CD8-positive, alpha-beta memory T cell (primary cell): ENCODE measurements around the gene ATP1B4. TPM values are rescaled to one million over a fixed set of nuclear protein-coding genes. Genes with fewer than 3 reads are reported as not detected.
A peak's percentile ranks its signal among the peaks of the same experiment; 100 is the strongest.

ENCODE experiments used
- CTCF ChIA-PET: fragments of 350-600 bp; sonication (Branson Sonifier 250); formaldehyde crosslinking; loops from one replicate; lab custom pipeline; 2021; ENCODE audit warnings: antibody characterized with exemption; lab: Charles Lee
- POLR2A ChIA-PET: fragments of 350-600 bp; sonication (Branson Sonifier 250); formaldehyde crosslinking; loops from one replicate; lab custom pipeline; 2021; ENCODE audit warnings: antibody characterized with exemption; lab: Charles Lee
- DNase-seq, 5 donors: peaks; one replicate each; pipeline versions ENCODE4 v3.0.0 to v3.0.0-alpha.2; 2020 to 2022; ENCODE audit warnings: mixed read lengths in 1 of 5
- H3K27ac ChIP-seq: one replicate; pipeline ENCODE4 v1.7.0; 2013; ENCODE audit warnings: low read depth, mild to moderate bottlenecking, low read length, moderate library complexity
- H3K27me3 ChIP-seq: 2 replicates; pipeline ENCODE4 v1.7.0; 2013; ENCODE audit warnings: low read length, mild to moderate bottlenecking; ENCODE audit not compliant: insufficient read depth, poor library complexity, severe bottlenecking
- H3K36me3 ChIP-seq: 2 replicates; pipeline ENCODE4 v1.7.0; 2013; ENCODE audit warnings: mild to moderate bottlenecking, low read length, moderate library complexity; ENCODE audit not compliant: insufficient read depth
- H3K4me1 ChIP-seq: 2 replicates; pipeline ENCODE4 v1.7.0; 2013; ENCODE audit warnings: mild to moderate bottlenecking, low read length, moderate library complexity; ENCODE audit not compliant: insufficient read depth
- H3K4me3 ChIP-seq: 2 replicates; pipeline ENCODE4 v1.7.0; 2013; ENCODE audit warnings: mild to moderate bottlenecking, low read length
- H3K9me3 ChIP-seq: 2 replicates; pipeline ENCODE4 v1.7.0; 2013; ENCODE audit warnings: mild to moderate bottlenecking, low read length
- H3K27ac Mint-ChIP-seq, 8 donors: one replicate each; pipeline ENCODE4 v1.8.0; 2020 to 2021; ENCODE audit warnings: mixed read lengths in 8 of 8, mild to moderate bottlenecking in 6 of 8, inconsistent platforms in 3 of 8, moderate library complexity in 3 of 8
- H3K27me3 Mint-ChIP-seq, 2 donors: one replicate each; pipeline ENCODE4 v1.8.0; 2020 to 2021; ENCODE audit warnings: mixed read lengths in 2 of 2, mild to moderate bottlenecking in 1 of 2, moderate library complexity in 1 of 2
- H3K36me3 Mint-ChIP-seq, 3 donors: one replicate each; pipeline ENCODE4 v1.8.0; 2020 to 2021; ENCODE audit warnings: mixed read lengths in 3 of 3, inconsistent platforms in 1 of 3, mild to moderate bottlenecking in 1 of 3
- H3K4me1 Mint-ChIP-seq, 3 donors: one replicate each; pipeline ENCODE4 v1.8.0; 2020 to 2021; ENCODE audit warnings: mixed read lengths in 3 of 3, inconsistent platforms in 1 of 3, mild to moderate bottlenecking in 1 of 3
- H3K4me3 Mint-ChIP-seq, 7 donors: one replicate each; pipeline ENCODE4 v1.8.0; 2020 to 2021; ENCODE audit warnings: mixed read lengths in 7 of 7, mild to moderate bottlenecking in 6 of 7, moderate library complexity in 4 of 7, inconsistent platforms in 2 of 7
- H3K9me3 Mint-ChIP-seq, 5 donors: one replicate each; pipeline ENCODE4 v1.8.0; 2020 to 2022; ENCODE audit warnings: mixed read lengths in 5 of 5, mild to moderate bottlenecking in 3 of 5, moderate library complexity in 2 of 5, inconsistent platforms in 1 of 5
- polyA plus RNA-seq: library from polyadenylated mRNA; unstranded; fragments of 300-500 nt; fragmentation: Illumina TruSeq; gene quantifications from one replicate; pipeline ENCODE4 v1.2.3, GENCODE V29; 2021
- total RNA-seq, 2 experiments: library from RNA; stranded (reverse); gene quantifications; one replicate each; pipeline ENCODE4 v1.2.3, GENCODE V29; 2021

The ATP1B4 gene
- total and polyA plus RNA-seq, 3 experiments from 2014 or later: not detected

GRCh38 chrX:120419463-120419862 is 57.6 kb downstream of the ATP1B4 start:
- Mint-ChIP-seq H3K27ac (peak overlapping the region; percentile 6 to 89 (median 67)), H3K9me3 (no peaks in the 10 kb centered on the region), H3K27me3 (peaks cover 0 to 5% of the 10 kb centered on the region in 2 donors), H3K4me3 (peak overlapping the region in 2 of 7 donors; percentile 24 to 51), H3K36me3 (peaks cover 0 to 4% (median 0%) of the 10 kb centered on the region in 3 donors), H3K4me1 (peaks cover 5 to 22% (median 20%) of the 10 kb centered on the region in 3 donors)
- Histone ChIP-seq H3K4me1 (peaks cover 20% of the 10 kb centered on the region), H3K27me3 (no peaks in the 10 kb centered on the region), H3K27ac (no peak overlapping the region), H3K9me3 (no peaks in the 10 kb centered on the region), H3K36me3 (no peaks in the 10 kb centered on the region), H3K4me3 (peak overlapping the region; percentile 8)
- ChIA-PET POLR2A (no interaction called here), CTCF (no interaction called here)
- peak in 1 of 5 donors; percentile 23 for DNase-seq

DNA sequence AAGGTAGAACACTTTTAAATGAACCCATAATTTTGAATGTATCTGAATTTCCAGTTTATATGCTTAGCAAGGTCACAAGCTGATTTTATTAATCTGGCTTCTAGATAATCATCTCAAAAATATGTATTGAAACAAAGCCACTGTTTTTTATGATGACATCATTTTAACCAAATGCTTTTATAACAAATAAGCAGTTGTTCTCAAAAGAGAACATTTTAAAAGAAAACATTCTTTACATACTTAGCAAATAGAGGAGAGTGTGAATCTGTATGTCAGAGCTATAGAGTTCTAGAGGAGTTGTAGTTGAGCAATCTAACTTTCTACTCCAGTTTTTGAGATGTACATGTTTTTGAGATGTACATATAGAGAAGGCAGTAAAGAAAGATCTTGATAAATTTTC is 64.7 kb downstream of the ATP1B4 start:
- no peaks in the 10 kb centered on the region for H3K9me3 ChIP-seq
- Mint-ChIP-seq H3K4me3 (no peak overlapping the region), H3K9me3 (no peaks in the 10 kb centered on the region), H3K27ac (peak overlapping the region in 1 of 8 donors; percentile 30), H3K27me3 (no peaks in the 10 kb centered on the region), H3K4me1 (peaks cover 7 to 10% (median 9%) of the 10 kb centered on the region in 3 donors), H3K36me3 (peaks cover 0 to 3% (median 0%) of the 10 kb centered on the region in 3 donors)
- no peaks in the 10 kb centered on the region for H3K36me3 ChIP-seq
- no peaks in the 10 kb centered on the region for H3K27me3 ChIP-seq
- no peaks in the 10 kb centered on the region for H3K4me1 ChIP-seq
- CTCF ChIA-PET: no interaction called here
- POLR2A ChIA-PET: no interaction called here
- no peak overlapping the region for H3K27ac ChIP-seq
- DNase-seq: no peak
- H3K4me3 ChIP-seq: no peak overlapping the region

DNA sequence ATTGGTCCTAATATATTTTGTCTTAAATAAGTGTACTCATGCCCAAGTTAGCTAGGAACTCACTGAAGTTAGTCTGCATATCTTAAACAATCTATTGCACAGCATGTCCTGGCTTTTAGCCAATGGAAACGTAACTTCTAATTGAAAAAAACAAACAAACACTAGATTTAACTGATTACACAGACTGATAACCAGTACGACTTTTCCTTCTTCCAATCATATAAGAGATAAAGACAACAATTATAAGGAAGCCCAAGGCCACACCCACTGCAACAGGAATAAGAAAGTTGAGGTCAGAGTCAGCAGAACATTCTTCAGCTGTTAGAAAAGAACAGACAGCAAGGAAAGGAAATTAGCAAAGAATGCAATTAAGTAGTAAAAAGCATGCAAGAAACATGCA is 66.4 kb downstream of the ATP1B4 start:
- CTCF ChIA-PET: no interaction called here
- H3K9me3 Mint-ChIP-seq: no peaks in the 10 kb centered on the region
- Histone ChIP-seq H3K9me3 (no peaks in the 10 kb centered on the region), H3K36me3 (no peaks in the 10 kb centered on the region), H3K27me3 (no peaks in the 10 kb centered on the region), H3K4me1 (no peaks in the 10 kb centered on the region), H3K4me3 (no peak overlapping the region), H3K27ac (no peak overlapping the region)
- H3K4me3 Mint-ChIP-seq: no peak overlapping the region
- peaks cover 7 to 10% (median 9%) of the 10 kb centered on the region in 3 donors for H3K4me1 Mint-ChIP-seq
- H3K36me3 Mint-ChIP-seq: peaks cover 0 to 10% (median 2%) of the 10 kb centered on the region in 3 donors
- POLR2A ChIA-PET: no interaction called here
- no peak for DNase-seq
- peak overlapping the region in 1 of 8 donors; percentile 59 for H3K27ac Mint-ChIP-seq
- no peaks in the 10 kb centered on the region for H3K27me3 Mint-ChIP-seq

DNA sequence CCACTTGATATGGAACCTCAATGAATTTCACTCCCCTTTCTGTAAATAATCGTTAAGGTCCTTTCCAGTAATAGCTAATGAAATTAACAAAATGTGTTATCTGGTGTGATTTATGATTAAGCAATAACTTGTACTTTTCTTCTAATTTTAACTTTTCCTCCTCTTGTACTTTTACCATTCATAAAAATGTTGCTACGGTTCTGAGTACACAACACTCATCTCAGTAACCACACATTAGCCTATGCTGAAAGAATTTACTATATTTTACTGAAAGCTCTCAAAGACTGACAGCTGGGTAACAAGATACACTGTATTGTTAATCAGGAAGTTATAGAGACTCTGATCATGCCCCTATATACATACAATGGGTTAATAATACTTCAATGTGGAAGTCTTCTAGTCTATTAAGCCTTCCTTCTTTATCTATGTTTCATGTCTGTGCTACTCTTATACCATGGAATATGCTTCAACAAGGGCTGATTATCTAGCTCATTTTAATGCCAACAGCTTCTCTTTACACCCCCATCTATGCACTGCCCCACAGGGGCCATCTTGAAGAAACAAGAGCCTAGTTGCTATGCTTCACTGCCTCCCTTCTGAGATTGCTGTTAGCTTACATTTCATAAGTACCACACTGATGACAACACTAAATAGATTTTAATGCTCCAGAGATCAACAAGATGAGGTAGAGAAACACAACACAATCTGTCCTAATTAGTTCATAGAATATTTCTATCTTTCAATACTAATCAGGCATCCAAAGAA is 68.1 kb downstream of the ATP1B4 start:
- POLR2A ChIA-PET: no interaction called here
- Mint-ChIP-seq H3K27ac (no peak overlapping the region), H3K4me1 (peaks cover 7 to 10% (median 9%) of the 10 kb centered on the region in 3 donors), H3K4me3 (no peak overlapping the region), H3K36me3 (peaks cover 0 to 12% (median 2%) of the 10 kb centered on the region in 3 donors), H3K9me3 (no peaks in the 10 kb centered on the region), H3K27me3 (no peaks in the 10 kb centered on the region)
- H3K27me3 ChIP-seq: no peaks in the 10 kb centered on the region
- no peaks in the 10 kb centered on the region for H3K36me3 ChIP-seq
- no peak overlapping the region for H3K27ac ChIP-seq
- H3K4me1 ChIP-seq: no peaks in the 10 kb centered on the region
- CTCF ChIA-PET: no interaction called here
- no peak overlapping the region for H3K4me3 ChIP-seq
- no peaks in the 10 kb centered on the region for H3K9me3 ChIP-seq
- DNase-seq: no peak

Other genes starting within 250 kb of the ATP1B4 start
- gene RHOXF1, start 246.2 kb upstream of the ATP1B4 start, total RNA-seq: not detected
- not detected for gene RHOXF1, start 246.2 kb upstream of the ATP1B4 start, polyA plus RNA-seq
- not detected for gene RHOXF2, start 203.5 kb upstream of the ATP1B4 start, total RNA-seq
- not detected for gene RHOXF2, start 203.5 kb upstream of the ATP1B4 start, polyA plus RNA-seq
- 10 to 100 TPM; 16.4 to 16.8 TPM for gene ZBTB33, start 111.3 kb upstream of the ATP1B4 start, total RNA-seq
- gene ZBTB33, start 111.3 kb upstream of the ATP1B4 start, polyA plus RNA-seq: 12.5 TPM
- under 1 TPM in 1 of 2 experiments, not detected in 1; 0.09 TPM for gene TMEM255A, start 50.6 kb upstream of the ATP1B4 start, total RNA-seq
- gene TMEM255A, start 50.6 kb upstream of the ATP1B4 start, polyA plus RNA-seq: 2.1 TPM
- gene LAMP2, start 107.2 kb downstream of the ATP1B4 start, total RNA-seq: 10 to 100 TPM; 39.1 to 39.6 TPM
- 74.3 TPM for gene LAMP2, start 107.2 kb downstream of the ATP1B4 start, polyA plus RNA-seq
- 10 to 100 TPM; 26.4 to 28.9 TPM for gene CUL4B, start 198.9 kb downstream of the ATP1B4 start, total RNA-seq
- 21.8 TPM for gene CUL4B, start 198.9 kb downstream of the ATP1B4 start, polyA plus RNA-seq
- 10 to 100 TPM; 61.1 to 75.9 TPM for gene MCTS1, start 242.0 kb downstream of the ATP1B4 start, total RNA-seq
- gene MCTS1, start 242.0 kb downstream of the ATP1B4 start, polyA plus RNA-seq: 85.6 TPM